NCI-H82 treated with DMSO at 0.1 percent for 48 hours (cell line): Measurements from ENCODE around the gene PANX2.

Experiments
- DNase-seq: peaks from one replicate; lab custom pipeline; 2025; ENCODE audit not compliant: unreplicated experiment; lab: John Stamatoyannopoulos, UW

Gene PANX2

GRCh38 chr22:50169774-50170341 lies 673 bp upstream of the PANX2 start:
- no peak for DNase-seq

GRCh38 chr22:50171319-50171964 lies 911 bp downstream of the PANX2 start:
- no peak for DNase-seq

GRCh38 chr22:50171965-50172421 lies 1.5 kb downstream of the PANX2 start:
- DNase-seq = no peak

- DNase-seq = no peak
Measured at GRCh38 chr22:50173311-50173982, 2.9 kb downstream of the PANX2 start.

GRCh38 chr22:50173983-50174355 lies 3.4 kb downstream of the PANX2 start:
- DNase-seq = no peak

- DNase-seq = no peak
Measured at GRCh38 chr22:50174382-50175190, 4.1 kb downstream of the PANX2 start.

- no peak for DNase-seq
Measured at GRCh38 chr22:50175191-50175461, 4.6 kb downstream of the PANX2 start.

GRCh38 chr22:50175921-50176849 lies 5.7 kb downstream of the PANX2 start:
- DNase-seq = no peak

GRCh38 chr22:50176850-50177536 lies 6.5 kb downstream of the PANX2 start:
- DNase-seq = no peak

- no peak for DNase-seq
Measured at GRCh38 chr22:50177537-50178470, 7.3 kb downstream of the PANX2 start.

- no peak for DNase-seq
Measured at GRCh38 chr22:50178471-50178864, 7.9 kb downstream of the PANX2 start.

GRCh38 chr22:50178871-50179869 lies 8.6 kb downstream of the PANX2 start:
- DNase-seq = no peak

- no peak for DNase-seq
Measured at GRCh38 chr22:50179937-50180726, 9.6 kb downstream of the PANX2 start.

- DNase-seq = no peak
Measured at GRCh38 chr22:50180727-50181521, 10.4 kb downstream of the PANX2 start.

- no peak for DNase-seq
Measured at GRCh38 chr22:50182176-50183081, 11.9 kb downstream of the PANX2 start.
